ENCODE data around the gene RBP2.

RBP2 gene

DNA sequence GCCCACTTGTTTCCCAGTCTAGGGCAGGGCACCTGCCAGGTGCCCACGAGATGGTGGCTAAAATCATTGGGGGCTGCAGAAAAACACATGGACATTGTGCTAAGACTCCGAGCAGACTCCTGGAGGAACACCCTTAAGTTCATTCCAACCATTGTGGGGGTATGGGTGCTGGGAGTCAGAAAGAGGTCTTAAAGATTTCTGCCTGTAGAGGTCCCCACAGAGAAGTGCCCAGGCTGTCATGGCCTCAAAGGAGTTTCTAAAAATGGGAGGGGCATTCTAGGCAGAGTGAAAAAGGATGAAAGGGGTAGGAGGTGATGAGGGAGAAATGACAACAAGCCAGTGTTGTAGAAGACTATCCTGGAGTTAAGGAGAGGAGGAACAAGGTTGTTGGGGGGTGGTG lies 46.1 kb upstream of the RBP2 start:
- TF ChIP-seq EGR1 (IDR thresholded peaks at IDR 0.05) (no peak), CREB1 (IDR thresholded peaks at IDR 0.05; ENCODE audit: low read depth) (no peak), RAD21 (IDR thresholded peaks at IDR 0.05; ENCODE audit: low read depth) (peak; percentile 41)

DNA sequence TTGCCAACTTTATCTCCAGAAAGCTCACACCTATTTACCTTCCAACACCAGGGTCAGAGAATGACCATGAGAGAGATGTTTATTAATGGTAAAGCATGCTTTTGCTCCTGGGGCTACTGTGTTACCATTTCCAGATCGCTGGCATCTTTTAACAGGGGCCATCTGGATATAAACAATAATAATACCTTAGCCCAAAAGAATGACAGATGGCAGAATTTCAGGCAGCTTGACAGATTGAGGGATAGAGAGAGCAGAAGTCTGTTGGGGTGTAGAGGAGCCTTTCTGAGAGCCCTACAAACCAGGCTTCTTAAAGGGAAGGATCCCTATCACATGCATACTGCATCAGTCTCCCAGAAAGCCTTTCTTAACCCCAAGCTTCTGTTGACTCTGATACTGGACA lies 45.5 kb upstream of the RBP2 start:
- TF ChIP-seq, protein P1, sequence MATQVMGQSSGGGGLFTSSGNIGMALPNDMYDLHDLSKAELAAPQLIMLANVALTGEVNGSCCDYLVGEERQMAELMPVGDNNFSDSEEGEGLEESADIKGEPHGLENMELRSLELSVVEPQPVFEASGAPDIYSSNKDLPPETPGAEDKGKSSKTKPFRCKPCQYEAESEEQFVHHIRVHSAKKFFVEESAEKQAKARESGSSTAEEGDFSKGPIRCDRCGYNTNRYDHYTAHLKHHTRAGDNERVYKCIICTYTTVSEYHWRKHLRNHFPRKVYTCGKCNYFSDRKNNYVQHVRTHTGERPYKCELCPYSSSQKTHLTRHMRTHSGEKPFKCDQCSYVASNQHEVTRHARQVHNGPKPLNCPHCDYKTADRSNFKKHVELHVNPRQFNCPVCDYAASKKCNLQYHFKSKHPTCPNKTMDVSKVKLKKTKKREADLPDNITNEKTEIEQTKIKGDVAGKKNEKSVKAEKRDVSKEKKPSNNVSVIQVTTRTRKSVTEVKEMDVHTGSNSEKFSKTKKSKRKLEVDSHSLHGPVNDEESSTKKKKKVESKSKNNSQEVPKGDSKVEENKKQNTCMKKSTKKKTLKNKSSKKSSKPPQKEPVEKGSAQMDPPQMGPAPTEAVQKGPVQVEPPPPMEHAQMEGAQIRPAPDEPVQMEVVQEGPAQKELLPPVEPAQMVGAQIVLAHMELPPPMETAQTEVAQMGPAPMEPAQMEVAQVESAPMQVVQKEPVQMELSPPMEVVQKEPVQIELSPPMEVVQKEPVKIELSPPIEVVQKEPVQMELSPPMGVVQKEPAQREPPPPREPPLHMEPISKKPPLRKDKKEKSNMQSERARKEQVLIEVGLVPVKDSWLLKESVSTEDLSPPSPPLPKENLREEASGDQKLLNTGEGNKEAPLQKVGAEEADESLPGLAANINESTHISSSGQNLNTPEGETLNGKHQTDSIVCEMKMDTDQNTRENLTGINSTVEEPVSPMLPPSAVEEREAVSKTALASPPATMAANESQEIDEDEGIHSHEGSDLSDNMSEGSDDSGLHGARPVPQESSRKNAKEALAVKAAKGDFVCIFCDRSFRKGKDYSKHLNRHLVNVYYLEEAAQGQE (IDR thresholded peaks at IDR 0.05; ENCODE audit: low read depth): no peak
- TF ChIP-seq, protein P2, sequence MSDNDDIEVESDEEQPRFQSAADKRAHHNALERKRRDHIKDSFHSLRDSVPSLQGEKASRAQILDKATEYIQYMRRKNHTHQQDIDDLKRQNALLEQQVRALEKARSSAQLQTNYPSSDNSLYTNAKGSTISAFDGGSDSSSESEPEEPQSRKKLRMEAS (IDR thresholded peaks at IDR 0.05): no peak
- TF ChIP-seq EGR1 (IDR thresholded peaks at IDR 0.05) (no peak), FOXM1 (IDR thresholded peaks at IDR 0.05; ENCODE audit: borderline replicate concordance, low read depth) (no peak), ZBTB7A (IDR thresholded peaks at IDR 0.05; ENCODE audit: low read depth) (no peak), TEAD4 (IDR thresholded peaks at IDR 0.05) (no peak), NFIC (IDR thresholded peaks at IDR 0.05) (no peak), CEBPB (IDR thresholded peaks at IDR 0.05) (no peak), TCF12 (IDR thresholded peaks at IDR 0.05; ENCODE audit: low read depth) (no peak)
- TF ChIP-seq, protein P3, sequence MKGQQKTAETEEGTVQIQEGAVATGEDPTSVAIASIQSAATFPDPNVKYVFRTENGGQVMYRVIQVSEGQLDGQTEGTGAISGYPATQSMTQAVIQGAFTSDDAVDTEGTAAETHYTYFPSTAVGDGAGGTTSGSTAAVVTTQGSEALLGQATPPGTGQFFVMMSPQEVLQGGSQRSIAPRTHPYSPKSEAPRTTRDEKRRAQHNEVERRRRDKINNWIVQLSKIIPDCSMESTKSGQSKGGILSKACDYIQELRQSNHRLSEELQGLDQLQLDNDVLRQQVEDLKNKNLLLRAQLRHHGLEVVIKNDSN (IDR thresholded peaks at IDR 0.05): no peak

DNA sequence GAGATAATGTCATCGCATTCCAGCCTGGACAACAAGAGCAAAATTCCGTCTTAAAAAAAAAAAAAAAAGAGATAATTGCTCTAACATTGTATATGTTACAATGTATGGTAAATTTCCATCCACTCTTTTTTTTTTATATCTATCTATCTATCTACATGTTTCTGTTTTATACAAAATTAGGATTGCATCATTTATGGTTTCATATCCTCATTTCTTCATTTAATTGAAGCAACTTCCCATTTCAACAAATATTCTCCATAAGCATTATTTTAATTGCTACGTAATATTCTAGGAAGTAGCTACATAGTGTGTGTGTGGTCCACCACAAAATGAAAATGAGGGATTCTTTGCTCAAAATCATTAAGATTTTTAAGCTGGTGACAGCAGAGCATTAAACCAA lies 44.8 kb upstream of the RBP2 start:
- TF ChIP-seq RAD21 (IDR thresholded peaks at IDR 0.05; ENCODE audit: low read depth) (no peak), CEBPB (IDR thresholded peaks at IDR 0.05) (no peak), YY1 (IDR thresholded peaks at IDR 0.05; ENCODE audit: low read depth) (no peak), EGR1 (IDR thresholded peaks at IDR 0.05) (no peak)
- TF ChIP-seq, protein P2 (IDR thresholded peaks at IDR 0.05): no peak

DNA sequence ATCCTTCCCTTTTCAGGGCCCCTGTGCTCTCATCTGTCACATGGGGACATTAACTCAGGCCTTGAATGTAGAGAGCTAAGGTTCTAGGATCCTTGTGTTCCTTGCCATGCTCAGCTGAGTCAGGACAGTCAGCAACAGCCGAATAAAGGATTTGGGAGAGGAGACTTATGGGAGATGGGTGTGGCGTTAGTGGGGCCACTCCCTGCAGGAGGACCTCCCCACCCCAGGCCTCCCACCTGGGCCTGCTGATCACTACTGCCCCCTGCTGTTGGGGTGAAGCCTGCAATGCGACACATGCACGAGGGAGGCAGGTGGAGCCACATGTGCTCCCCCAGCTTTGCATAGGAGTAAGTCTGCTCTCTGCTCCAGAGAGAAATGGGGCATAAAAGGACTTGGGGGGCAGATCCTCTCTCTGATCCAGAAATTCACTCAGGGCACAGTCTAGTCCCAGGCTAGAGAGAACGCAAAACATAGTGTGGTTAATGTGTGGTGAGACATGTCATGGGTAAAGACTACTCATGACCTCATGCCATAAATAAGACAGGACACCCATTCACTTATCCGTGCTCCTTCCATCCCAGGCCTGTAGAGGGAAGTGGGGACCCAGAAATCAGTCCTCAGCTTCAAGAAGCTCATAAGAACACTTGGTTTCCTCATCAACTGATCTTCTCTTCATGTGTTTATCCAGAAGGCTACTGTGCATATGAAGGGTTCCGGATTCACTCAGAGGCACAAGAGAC lies 43.9 kb upstream of the RBP2 start:
- TF ChIP-seq, protein P3 (IDR thresholded peaks at IDR 0.05): 0 out of 2 replicates have a peak, but pooled peaks have one; percentile 2
- TF ChIP-seq RAD21 (IDR thresholded peaks at IDR 0.05; ENCODE audit: low read depth) (peak; percentile 78), YY1 (IDR thresholded peaks at IDR 0.05; ENCODE audit: low read depth) (no peak), EGR1 (IDR thresholded peaks at IDR 0.05) (no peak), FOXM1 (IDR thresholded peaks at IDR 0.05; ENCODE audit: borderline replicate concordance, low read depth) (no peak), TAF1 (IDR thresholded peaks at IDR 0.05; ENCODE audit: low read depth) (no peak), CREB1 (IDR thresholded peaks at IDR 0.05; ENCODE audit: low read depth) (no peak), TCF12 (IDR thresholded peaks at IDR 0.05; ENCODE audit: low read depth) (no peak), CEBPB (IDR thresholded peaks at IDR 0.05) (no peak)
- TF ChIP-seq, protein P2 (IDR thresholded peaks at IDR 0.05): peak; percentile 77
- TF ChIP-seq, protein P1 (IDR thresholded peaks at IDR 0.05; ENCODE audit: low read depth): no peak

DNA sequence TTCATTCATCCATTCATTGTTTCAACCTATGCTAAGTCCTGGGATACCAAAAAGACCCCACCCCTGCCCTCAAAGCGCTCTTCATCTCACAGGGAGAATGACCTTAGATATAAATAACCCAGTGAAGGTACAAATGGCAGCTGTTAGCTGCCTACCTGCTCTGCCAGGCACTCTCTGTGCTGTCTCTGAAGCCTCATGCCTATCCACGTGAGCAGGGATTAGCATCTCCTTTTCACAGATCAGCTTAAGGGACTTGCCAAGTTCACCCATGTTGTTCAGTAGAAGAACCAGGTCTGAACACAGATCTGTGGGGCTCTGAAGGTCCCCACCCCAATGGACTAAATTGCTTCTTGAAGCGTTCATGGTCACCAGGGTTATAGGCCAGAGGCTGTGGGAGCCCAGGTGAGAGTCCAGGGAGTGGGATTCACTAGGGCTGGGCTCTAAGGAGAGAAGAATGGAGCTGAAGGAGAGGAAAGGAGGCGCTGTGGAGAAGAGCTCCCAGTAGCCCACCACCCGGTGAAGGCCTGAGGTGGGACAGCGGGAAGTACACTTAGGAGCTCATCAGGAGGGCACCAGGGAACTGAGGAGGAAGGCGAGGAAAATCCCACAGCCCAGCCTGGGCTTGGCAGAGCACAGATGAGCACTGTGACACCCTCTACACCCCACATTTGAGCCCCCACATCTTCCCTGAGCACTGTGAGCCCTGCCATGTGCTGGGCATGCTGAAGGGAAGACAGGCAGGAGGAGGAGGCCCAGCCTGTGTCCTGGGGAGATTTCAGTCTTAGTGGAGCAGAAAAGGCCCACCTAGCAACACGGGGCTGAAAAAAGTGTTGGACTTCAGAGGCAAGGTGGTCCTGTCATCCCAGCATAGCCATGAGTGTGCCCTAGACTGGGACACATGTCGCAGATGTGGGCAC lies 42.9 kb upstream of the RBP2 start:
- TF ChIP-seq NFIC (IDR thresholded peaks at IDR 0.05): no peak
- TF ChIP-seq TCF12 (IDR thresholded peaks at IDR 0.05; ENCODE audit: low read depth): no peak
- TF ChIP-seq TAF1 (IDR thresholded peaks at IDR 0.05; ENCODE audit: low read depth): no peak
- no peak for TF ChIP-seq YY1 (IDR thresholded peaks at IDR 0.05; ENCODE audit: low read depth)
- TF ChIP-seq ZBTB7A (IDR thresholded peaks at IDR 0.05; ENCODE audit: low read depth): no peak
- no peak for TF ChIP-seq CEBPB (IDR thresholded peaks at IDR 0.05)
- no peak for TF ChIP-seq FOXM1 (IDR thresholded peaks at IDR 0.05; ENCODE audit: borderline replicate concordance, low read depth)
- TF ChIP-seq RAD21 (IDR thresholded peaks at IDR 0.05; ENCODE audit: low read depth): no peak
- TF ChIP-seq, protein P2 (IDR thresholded peaks at IDR 0.05): no peak
- no peak for TF ChIP-seq TEAD4 (IDR thresholded peaks at IDR 0.05)
- no peak for TF ChIP-seq CREB1 (IDR thresholded peaks at IDR 0.05; ENCODE audit: low read depth)

Measured in Ishikawa (cell line).